ENCODE data around the gene KCNK3. TPM values are rescaled to one million over a fixed set of nuclear protein-coding genes. Genes with fewer than 3 reads are reported as not detected.

Gene KCNK3
- total RNA-seq, 3 donors from 2014 or later (not counting 1 experiment from before 2014, with no cell fraction given): not detected

- Histone ChIP-seq H3K9me3 (ENCODE audit: control insufficient read depth, insufficient read depth, low read length) (no peaks in the 10 kb centered on the region), H3K27ac (ENCODE audit: low read length) (no peak overlapping the region), H3K4me1 (ENCODE audit: control insufficient read depth, insufficient read depth, low read length) (no peaks in the 10 kb centered on the region), H3K4me3 (ENCODE audit: low read length) (no peak overlapping the region), H3K36me3 (ENCODE audit: control insufficient read depth, insufficient read depth, low read length) (no peaks in the 10 kb centered on the region), H3K27me3 (ENCODE audit: control insufficient read depth, insufficient read depth, low read length) (no peaks in the 10 kb centered on the region)
- H3K27ac Mint-ChIP-seq: no peak overlapping the region
- no peak overlapping the region for H3K4me3 Mint-ChIP-seq
- WGBS (ENCODE audit: insufficient coverage): 83% methylated on average over 7 of the region's 7 CpGs
- DNase-seq (no peak), ATAC-seq (no peak)
- H3K4me1 Mint-ChIP-seq: no peaks in the 10 kb centered on the region
- intact Hi-C loops (cut with micrococcal nuclease): no loop called here
- no peaks in the 10 kb centered on the region for H3K9me3 Mint-ChIP-seq
- H3K27me3 Mint-ChIP-seq (ENCODE audit: low read depth in 2 of 2): peaks cover 16 to 33% of the 10 kb centered on the region in 2 donors
- TF ChIP-seq CTCF (IDR thresholded peaks at IDR 0.05): no peak
- no peaks in the 10 kb centered on the region for H3K36me3 Mint-ChIP-seq
Measured at GRCh38 chr2:26651799-26652198, 40.7 kb upstream of the KCNK3 start.

- ATAC-seq: no peak
- DNase-seq: no peak
- Histone ChIP-seq H3K36me3 (ENCODE audit: control insufficient read depth, insufficient read depth, low read length) (no peaks in the 10 kb centered on the region), H3K27ac (ENCODE audit: low read length) (no peak overlapping the region), H3K9me3 (ENCODE audit: control insufficient read depth, insufficient read depth, low read length) (no peaks in the 10 kb centered on the region), H3K4me3 (ENCODE audit: low read length) (no peak overlapping the region), H3K27me3 (ENCODE audit: control insufficient read depth, insufficient read depth, low read length) (no peaks in the 10 kb centered on the region), H3K4me1 (ENCODE audit: control insufficient read depth, insufficient read depth, low read length) (no peaks in the 10 kb centered on the region)
- no peak overlapping the region for H3K27ac Mint-ChIP-seq
- no peaks in the 10 kb centered on the region for H3K9me3 Mint-ChIP-seq
- H3K4me1 Mint-ChIP-seq: no peaks in the 10 kb centered on the region
- no peak for TF ChIP-seq CTCF (IDR thresholded peaks at IDR 0.05)
- intact Hi-C loops (cut with micrococcal nuclease): no loop called here
- 77% methylated on average over 12 of the region's 12 CpGs for WGBS (ENCODE audit: insufficient coverage)
- H3K27me3 Mint-ChIP-seq (ENCODE audit: low read depth in 2 of 2): peaks cover 16 to 29% of the 10 kb centered on the region in 2 donors
- H3K36me3 Mint-ChIP-seq: no peaks in the 10 kb centered on the region
- H3K4me3 Mint-ChIP-seq: no peak overlapping the region
Measured at GRCh38 chr2:26652361-26653041, 40.0 kb upstream of the KCNK3 start.

- Histone ChIP-seq H3K4me1 (ENCODE audit: control insufficient read depth, insufficient read depth, low read length) (no peaks in the 10 kb centered on the region), H3K4me3 (ENCODE audit: low read length) (no peak overlapping the region), H3K27ac (ENCODE audit: low read length) (no peak overlapping the region), H3K36me3 (ENCODE audit: control insufficient read depth, insufficient read depth, low read length) (no peaks in the 10 kb centered on the region), H3K9me3 (ENCODE audit: control insufficient read depth, insufficient read depth, low read length) (no peaks in the 10 kb centered on the region), H3K27me3 (ENCODE audit: control insufficient read depth, insufficient read depth, low read length) (no peaks in the 10 kb centered on the region)
- no peak for DNase-seq
- Mint-ChIP-seq H3K27me3 (ENCODE audit: low read depth in 2 of 2) (peaks cover 14 to 29% of the 10 kb centered on the region in 2 donors), H3K4me1 (no peaks in the 10 kb centered on the region), H3K9me3 (no peaks in the 10 kb centered on the region), H3K36me3 (no peaks in the 10 kb centered on the region), H3K4me3 (no peak overlapping the region), H3K27ac (no peak overlapping the region)
- no peak for TF ChIP-seq CTCF (IDR thresholded peaks at IDR 0.05)
- 85% methylated on average over 13 of the region's 13 CpGs for WGBS (ENCODE audit: insufficient coverage)
- no peak for ATAC-seq
- intact Hi-C loops (cut with micrococcal nuclease): no loop called here
Measured at GRCh38 chr2:26653207-26654060, 39.1 kb upstream of the KCNK3 start.
